ENCODE data around the gene ZNF488.
A peak's percentile ranks its signal among the peaks of the same experiment; 100 is the strongest.

ZNF488 gene

GRCh38 chr10:47409171-47409865, 25.2 kb upstream of the ZNF488 start:
- TF ChIP-seq CTCF (conservative IDR thresholded peaks at IDR 0.05; ENCODE audit: low read depth, low read length), result no peak
- no peak for DNase-seq (ENCODE audit: low read depth)
- no peak overlapping the region for H3K4me3 ChIP-seq (ENCODE audit: low read length)

GRCh38 chr10:47408606-47409005, 24.5 kb upstream of the ZNF488 start:
- TF ChIP-seq CTCF (conservative IDR thresholded peaks at IDR 0.05; ENCODE audit: low read depth, low read length), result no peak
- no peak for DNase-seq (ENCODE audit: low read depth)
- H3K4me3 ChIP-seq (ENCODE audit: low read length), result no peak overlapping the region

- no peak for TF ChIP-seq CTCF (conservative IDR thresholded peaks at IDR 0.05; ENCODE audit: low read depth, low read length)
- DNase-seq (ENCODE audit: low read depth), result peak; percentile 84
- no peak overlapping the region for H3K4me3 ChIP-seq (ENCODE audit: low read length)
These were observed 23.0 kb upstream of the ZNF488 start for GRCh38 chr10:47406870-47407691.

- DNase-seq (ENCODE audit: low read depth), result no peak
- TF ChIP-seq CTCF (conservative IDR thresholded peaks at IDR 0.05; ENCODE audit: low read depth, low read length), result no peak
- no peak overlapping the region for H3K4me3 ChIP-seq (ENCODE audit: low read length)
These were observed 22.4 kb upstream of the ZNF488 start for GRCh38 chr10:47406548-47406869.

- no peak for DNase-seq (ENCODE audit: low read depth)
- no peak for TF ChIP-seq CTCF (conservative IDR thresholded peaks at IDR 0.05; ENCODE audit: low read depth, low read length)
These were observed 21.9 kb upstream of the ZNF488 start for GRCh38 chr10:47405857-47406547.

GRCh38 chr10:47404937-47405336, 20.8 kb upstream of the ZNF488 start:
- DNase-seq (ENCODE audit: low read depth), result no peak
- H3K4me3 ChIP-seq (ENCODE audit: low read length), result no peak overlapping the region
- no peak for TF ChIP-seq CTCF (conservative IDR thresholded peaks at IDR 0.05; ENCODE audit: low read depth, low read length)

More at GRCh38 chr10:47405857-47406547, 21.9 kb upstream of the ZNF488 start:
- no peak overlapping the region for H3K4me3 ChIP-seq (ENCODE audit: low read length)
